ENCODE measurements around the gene COL6A5.
A peak's percentile ranks its signal among the peaks of the same experiment; 100 is the strongest.

Gene COL6A5

GRCh38 chr3:130414457-130414856, 69.0 kb downstream of the COL6A5 start:
- H3K36me3 ChIP-seq (ENCODE audit: control insufficient read depth, insufficient read depth, low read length) = no peaks in the 10 kb centered on the region
- no peak for TF ChIP-seq CTCF (IDR thresholded peaks at IDR 0.05; ENCODE audit: insufficient read depth, low read length, poor library complexity, severe bottlenecking)
- peak; percentile 1 for DNase-seq (ENCODE audit: extremely low read depth, insufficient read length)
- no peak overlapping the region for H3K4me3 ChIP-seq (replicated peaks; ENCODE audit: low read depth, low read length)
- H3K27me3 ChIP-seq (replicated peaks; ENCODE audit: control insufficient read depth, insufficient read depth, low read length) = no peaks in the 10 kb centered on the region

GRCh38 chr3:130420466-130420865, 75.0 kb downstream of the COL6A5 start:
- Histone ChIP-seq H3K36me3 (ENCODE audit: control insufficient read depth, insufficient read depth, low read length) (no peaks in the 10 kb centered on the region), H3K27me3 (replicated peaks; ENCODE audit: control insufficient read depth, insufficient read depth, low read length) (no peaks in the 10 kb centered on the region), H3K4me3 (replicated peaks; ENCODE audit: low read depth, low read length) (no peak overlapping the region)
- DNase-seq (ENCODE audit: extremely low read depth, insufficient read length) = no peak
- no peak for TF ChIP-seq CTCF (IDR thresholded peaks at IDR 0.05; ENCODE audit: insufficient read depth, low read length, poor library complexity, severe bottlenecking)

- Histone ChIP-seq H3K27me3 (replicated peaks; ENCODE audit: control insufficient read depth, insufficient read depth, low read length) (no peaks in the 10 kb centered on the region), H3K4me3 (replicated peaks; ENCODE audit: low read depth, low read length) (no peak overlapping the region), H3K36me3 (ENCODE audit: control insufficient read depth, insufficient read depth, low read length) (no peaks in the 10 kb centered on the region)
- DNase-seq (ENCODE audit: extremely low read depth, insufficient read length) = no peak
- TF ChIP-seq CTCF (IDR thresholded peaks at IDR 0.05; ENCODE audit: insufficient read depth, low read length, poor library complexity, severe bottlenecking) = no peak
Measured at GRCh38 chr3:130423064-130423463, 77.6 kb downstream of the COL6A5 start.

GRCh38 chr3:130424837-130425236, 79.4 kb downstream of the COL6A5 start:
- Histone ChIP-seq H3K36me3 (ENCODE audit: control insufficient read depth, insufficient read depth, low read length) (no peaks in the 10 kb centered on the region), H3K27me3 (replicated peaks; ENCODE audit: control insufficient read depth, insufficient read depth, low read length) (no peaks in the 10 kb centered on the region), H3K4me3 (replicated peaks; ENCODE audit: low read depth, low read length) (no peak overlapping the region)
- no peak for TF ChIP-seq CTCF (IDR thresholded peaks at IDR 0.05; ENCODE audit: insufficient read depth, low read length, poor library complexity, severe bottlenecking)
- DNase-seq (ENCODE audit: extremely low read depth, insufficient read length) = no peak

GRCh38 chr3:130425484-130425883, 80.0 kb downstream of the COL6A5 start:
- no peaks in the 10 kb centered on the region for H3K27me3 ChIP-seq (replicated peaks; ENCODE audit: control insufficient read depth, insufficient read depth, low read length)
- no peaks in the 10 kb centered on the region for H3K36me3 ChIP-seq (ENCODE audit: control insufficient read depth, insufficient read depth, low read length)
- DNase-seq (ENCODE audit: extremely low read depth, insufficient read length) = no peak
- no peak for TF ChIP-seq CTCF (IDR thresholded peaks at IDR 0.05; ENCODE audit: insufficient read depth, low read length, poor library complexity, severe bottlenecking)
- no peak overlapping the region for H3K4me3 ChIP-seq (replicated peaks; ENCODE audit: low read depth, low read length)

GRCh38 chr3:130426206-130426605, 80.7 kb downstream of the COL6A5 start:
- Histone ChIP-seq H3K4me3 (replicated peaks; ENCODE audit: low read depth, low read length) (no peak overlapping the region), H3K27me3 (replicated peaks; ENCODE audit: control insufficient read depth, insufficient read depth, low read length) (no peaks in the 10 kb centered on the region), H3K36me3 (ENCODE audit: control insufficient read depth, insufficient read depth, low read length) (no peaks in the 10 kb centered on the region)
- DNase-seq (ENCODE audit: extremely low read depth, insufficient read length) = no peak
- no peak for TF ChIP-seq CTCF (IDR thresholded peaks at IDR 0.05; ENCODE audit: insufficient read depth, low read length, poor library complexity, severe bottlenecking)
